WERI-Rb-1 (cell line): ENCODE results near the gene COL1A1.

Experiments used
- DNase-seq: peaks from one replicate; pipeline ENCODE4 v3.0.0-alpha.2; 2020
- H3K27ac ChIP-seq: fragments of 250-450 bp; sonication (Bioruptor Pico); 2 replicates; pipeline ENCODE4 v1.5.1; 2020; ENCODE audit warnings: mild to moderate bottlenecking, moderate library complexity
- H3K27me3 ChIP-seq: fragments of 250-450 bp; sonication (Bioruptor Pico); 2 replicates; pipeline ENCODE4 v1.5.1; 2021; ENCODE audit warnings: mild to moderate bottlenecking, low read depth, moderate library complexity; ENCODE audit not compliant: insufficient read depth, severe bottlenecking
- H3K36me3 ChIP-seq: fragments of 250-450 bp; sonication (Bioruptor Pico); 2 replicates; pipeline ENCODE4 v1.5.1; 2020; ENCODE audit warnings: mild to moderate bottlenecking, moderate library complexity
- H3K4me3 ChIP-seq: 2 replicates; pipeline ENCODE4 v1.5.1; 2011; ENCODE audit warnings: low read depth, mild to moderate bottlenecking, control low read depth, low read length
- H3K9me3 ChIP-seq: fragments of 250-450 bp; sonication (Bioruptor Pico); 2 replicates; pipeline ENCODE4 v1.5.1; 2021; ENCODE audit warnings: mild to moderate bottlenecking, moderate library complexity; ENCODE audit not compliant: severe bottlenecking
- TF ChIP-seq, protein P1 (sequence below): IDR thresholded peaks from 2 replicates; pipeline ENCODE4 v1.5.1; 2011; ENCODE audit warnings: low read depth, mild to moderate bottlenecking, control low read depth, inconsistent platforms, low read length

COL1A1 gene

GRCh38 chr17:50134206-50135110 is 67.0 kb downstream of the COL1A1 start:
- Histone ChIP-seq H3K9me3 (no peaks in the 10 kb centered on the region), H3K4me3 (no peak overlapping the region), H3K36me3 (peaks cover 49% of the 10 kb centered on the region), H3K27ac (peak overlapping the region; percentile 11; the same call in 1 of the 2 replicates), H3K27me3 (no peaks in the 10 kb centered on the region)
- TF ChIP-seq, protein P1, sequence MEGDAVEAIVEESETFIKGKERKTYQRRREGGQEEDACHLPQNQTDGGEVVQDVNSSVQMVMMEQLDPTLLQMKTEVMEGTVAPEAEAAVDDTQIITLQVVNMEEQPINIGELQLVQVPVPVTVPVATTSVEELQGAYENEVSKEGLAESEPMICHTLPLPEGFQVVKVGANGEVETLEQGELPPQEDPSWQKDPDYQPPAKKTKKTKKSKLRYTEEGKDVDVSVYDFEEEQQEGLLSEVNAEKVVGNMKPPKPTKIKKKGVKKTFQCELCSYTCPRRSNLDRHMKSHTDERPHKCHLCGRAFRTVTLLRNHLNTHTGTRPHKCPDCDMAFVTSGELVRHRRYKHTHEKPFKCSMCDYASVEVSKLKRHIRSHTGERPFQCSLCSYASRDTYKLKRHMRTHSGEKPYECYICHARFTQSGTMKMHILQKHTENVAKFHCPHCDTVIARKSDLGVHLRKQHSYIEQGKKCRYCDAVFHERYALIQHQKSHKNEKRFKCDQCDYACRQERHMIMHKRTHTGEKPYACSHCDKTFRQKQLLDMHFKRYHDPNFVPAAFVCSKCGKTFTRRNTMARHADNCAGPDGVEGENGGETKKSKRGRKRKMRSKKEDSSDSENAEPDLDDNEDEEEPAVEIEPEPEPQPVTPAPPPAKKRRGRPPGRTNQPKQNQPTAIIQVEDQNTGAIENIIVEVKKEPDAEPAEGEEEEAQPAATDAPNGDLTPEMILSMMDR: peak; percentile 5; the same call in 1 of the 2 replicates
- DNase-seq: no peak

- no peaks in the 10 kb centered on the region for H3K27me3 ChIP-seq
- no peak overlapping the region for H3K4me3 ChIP-seq
- peak; percentile 78 for DNase-seq
- TF ChIP-seq, protein P1: no peak
- H3K36me3 ChIP-seq: peaks cover 42% of the 10 kb centered on the region
- H3K9me3 ChIP-seq: peaks cover 2% of the 10 kb centered on the region
- no peak overlapping the region for H3K27ac ChIP-seq
Measured at GRCh38 chr17:50133769-50134099, 67.7 kb downstream of the COL1A1 start.
